ENCODE data around the gene IFNA7.
"Not testable (repeated sequence)": the region's sequence is repeated elsewhere in the genome, so short reads cannot be mapped to it uniquely, and the experiment has no call there.

IFNA7 gene

GRCh38 chr9:21174671-21175070, 27.3 kb downstream of the IFNA7 start:
- DNase-seq = peak; percentile 65

- no peak for DNase-seq
Observed at GRCh38 chr9:21172156-21172555, 29.8 kb downstream of the IFNA7 start.

- no peak for DNase-seq
Observed at GRCh38 chr9:21171351-21171750, 30.7 kb downstream of the IFNA7 start.

GRCh38 chr9:21166560-21166959, 35.4 kb downstream of the IFNA7 start, which contains the start of gene IFNA21:
TSS of gene IFNA21 (minus strand) at chr9:21166660. CDS start at chr9:21166612, 48 bp downstream.
- DNase-seq = not testable (repeated sequence)

- no peak for DNase-seq
Observed at GRCh38 chr9:21165516-21165915, 36.5 kb downstream of the IFNA7 start.

GRCh38 chr9:21160178-21160577, 41.8 kb downstream of the IFNA7 start:
- DNase-seq = peak; percentile 25

- peak; percentile 21 for DNase-seq
Observed at GRCh38 chr9:21155501-21155900, 46.5 kb downstream of the IFNA7 start.

GRCh38 chr9:21154018-21154608, 47.9 kb downstream of the IFNA7 start:
- DNase-seq = peak; percentile 56

GRCh38 chr9:21153336-21154017, 48.5 kb downstream of the IFNA7 start:
- peak; percentile 40 for DNase-seq
